Measurements from ENCODE around the gene ST7.

GRCh38 chr7:117047496-117047895 is 94.2 kb downstream of the ST7 start:
- TF ChIP-seq CTCF (IDR thresholded peaks at IDR 0.05; ENCODE audit: control extremely low read depth in 1 of 3, insufficient read depth in 1 of 3, low read depth in 1 of 3, low read length in 3 of 3) (no peak), MAFK (IDR thresholded peaks at IDR 0.05; ENCODE audit: low read depth, low read length) (no peak)

Measured in H1 (cell line).